HG03571 (cell line): ENCODE measurements around the gene SHC1.
"Not testable (repeated sequence)": the region's sequence is repeated elsewhere in the genome, so short reads cannot be mapped to it uniquely, and the experiment has no call there.

Experiments
- ATAC-seq: cut with Tn5 transposase; IDR thresholded peaks from one replicate; pipeline ENCODE4 v1.9.1; 2021; ENCODE audit not compliant: unreplicated experiment

The SHC1 gene

DNA sequence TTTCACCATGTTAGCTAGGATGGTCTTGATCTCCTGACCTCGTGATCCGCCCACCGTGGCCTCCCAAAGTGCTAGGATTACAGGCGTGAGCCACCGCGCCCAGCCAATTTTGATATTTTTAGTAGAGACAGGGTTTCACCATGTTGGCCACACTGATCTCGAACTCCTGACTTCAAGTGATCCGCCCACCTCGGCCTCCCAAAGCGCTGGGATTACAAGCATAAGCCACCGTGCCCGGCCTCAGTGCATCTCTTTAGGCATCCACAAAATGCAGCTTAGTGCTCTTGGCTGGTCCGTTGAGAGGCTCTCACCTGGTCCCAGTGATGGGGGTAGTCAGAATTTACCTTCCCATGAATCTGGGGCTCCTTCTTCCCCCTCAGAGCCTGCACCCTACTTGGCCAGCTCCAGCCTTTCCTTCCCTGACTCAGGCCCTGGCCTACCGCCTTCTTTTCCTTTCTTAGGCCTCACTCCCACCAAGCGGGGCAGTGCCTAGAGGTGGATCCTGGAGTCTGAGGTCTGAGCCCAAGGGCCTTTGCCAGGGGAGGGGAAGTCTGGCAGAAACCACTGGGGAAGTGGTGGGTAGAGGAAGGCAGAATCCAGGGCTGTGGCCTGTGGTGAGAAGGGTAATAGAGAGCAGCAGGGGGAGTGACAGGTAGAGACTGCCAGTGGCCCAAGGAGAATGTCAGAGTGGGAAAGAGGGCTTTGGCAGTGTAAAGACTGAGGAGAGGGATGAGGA, 26.6 kb upstream of the SHC1 start:
- ATAC-seq = no peak

DNA sequence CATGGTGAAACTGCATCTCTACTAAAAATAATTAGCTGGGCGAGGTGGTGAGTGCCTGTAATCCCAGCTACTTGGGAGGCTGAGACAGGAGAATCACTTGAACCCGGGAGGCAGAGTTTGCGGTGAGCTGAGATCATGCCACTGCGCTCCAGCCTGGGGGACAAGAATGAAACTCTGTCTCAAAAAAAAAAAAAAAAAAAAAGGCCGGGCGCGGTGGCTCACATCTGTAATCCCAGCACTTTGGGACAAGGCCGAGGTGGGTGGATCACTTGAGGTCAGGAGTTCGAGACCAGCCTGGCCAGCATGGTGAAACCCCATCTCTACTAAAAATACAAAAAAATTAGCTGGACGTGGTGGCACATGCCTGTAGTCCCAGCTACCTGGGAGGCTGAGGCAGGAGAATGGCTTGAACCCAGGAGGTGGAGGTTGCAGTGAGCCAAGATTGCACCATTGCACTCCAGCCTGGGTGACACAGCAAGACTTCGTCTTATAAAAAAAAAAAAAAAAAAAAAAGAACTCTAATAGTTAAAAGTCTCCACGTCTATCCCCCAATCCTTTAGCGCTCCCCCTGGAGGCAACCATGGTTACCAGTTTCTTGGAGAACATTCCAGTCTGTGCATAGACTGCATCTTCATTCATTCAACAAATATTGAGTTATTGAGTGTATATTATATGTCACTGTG, 24.9 kb upstream of the SHC1 start:
- not testable (repeated sequence) for ATAC-seq

DNA sequence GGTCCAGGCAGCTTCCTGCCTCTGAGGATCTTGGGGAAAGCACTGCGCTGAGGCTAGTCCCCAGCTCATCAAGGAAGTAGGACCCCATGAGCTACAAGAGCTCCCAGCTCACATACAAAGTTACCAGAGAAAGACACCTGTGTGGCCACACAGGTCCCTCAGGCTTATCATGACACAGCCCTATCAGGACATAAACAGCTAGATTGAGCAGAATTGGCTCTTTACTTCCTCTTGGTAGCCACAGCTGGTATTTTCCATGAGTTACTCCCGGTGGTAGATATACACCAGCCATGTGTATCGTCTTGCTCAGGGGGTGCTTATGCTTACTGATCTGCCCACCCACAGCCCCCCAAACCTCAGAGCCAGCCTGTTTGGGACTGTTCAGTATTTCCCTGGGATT, 24.0 kb upstream of the SHC1 start:
- ATAC-seq = no peak

DNA sequence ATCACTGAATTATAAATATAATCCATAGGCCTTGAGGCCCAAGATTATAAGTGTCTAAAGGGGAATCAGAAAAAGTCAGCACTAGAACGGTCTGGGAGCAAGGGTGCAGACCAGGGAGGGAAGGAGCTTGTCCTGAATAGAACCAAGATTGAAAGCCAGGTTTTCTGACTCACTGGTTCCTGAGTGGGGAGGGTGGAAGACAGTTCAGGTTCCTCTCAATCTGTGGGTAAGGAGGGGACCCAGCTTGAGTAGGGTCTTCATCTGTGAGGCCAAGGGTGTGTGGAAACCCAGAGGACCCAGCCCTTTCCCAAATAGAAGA, 23.7 kb upstream of the SHC1 start:
- no peak for ATAC-seq

DNA sequence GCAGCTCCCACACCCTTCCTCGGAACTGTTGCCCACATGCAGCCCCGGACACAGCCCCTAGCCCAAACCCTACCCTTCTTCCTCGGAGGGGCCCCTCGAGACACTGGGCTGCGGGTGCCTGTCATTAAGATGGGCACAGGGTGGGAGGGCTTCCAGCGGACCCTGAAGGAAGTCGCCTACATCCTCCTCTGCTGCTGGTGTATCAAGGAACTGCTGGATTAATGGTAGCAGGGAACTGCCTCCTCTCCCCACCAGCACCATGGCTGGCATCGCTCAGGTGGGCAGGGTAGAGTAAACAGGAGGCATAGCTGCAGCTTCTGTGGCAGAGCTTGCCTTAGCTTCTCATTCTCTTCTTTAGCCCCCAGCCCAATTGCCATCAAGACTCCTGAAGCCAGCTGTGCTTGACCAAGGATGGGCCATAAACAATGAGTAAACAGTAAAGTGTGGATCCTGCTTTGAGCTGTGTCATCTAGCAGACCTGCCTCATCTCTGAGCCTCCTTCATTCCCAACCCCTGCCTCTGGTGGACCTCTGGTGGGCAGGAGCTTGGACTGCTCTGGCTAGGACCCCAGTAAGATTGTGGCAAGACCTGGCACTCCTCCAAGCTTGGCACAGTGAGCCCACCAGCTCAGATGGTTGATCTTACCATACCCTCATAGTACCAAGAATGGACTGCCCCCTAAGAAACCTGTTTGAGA, 23.2 kb upstream of the SHC1 start, which contains the start of gene LENEP:
TSS of gene LENEP (plus strand) at position 15 of the 697 bp plus-strand sequence. CDS start at position 37, 22 bp downstream.
- ATAC-seq = no peak

DNA sequence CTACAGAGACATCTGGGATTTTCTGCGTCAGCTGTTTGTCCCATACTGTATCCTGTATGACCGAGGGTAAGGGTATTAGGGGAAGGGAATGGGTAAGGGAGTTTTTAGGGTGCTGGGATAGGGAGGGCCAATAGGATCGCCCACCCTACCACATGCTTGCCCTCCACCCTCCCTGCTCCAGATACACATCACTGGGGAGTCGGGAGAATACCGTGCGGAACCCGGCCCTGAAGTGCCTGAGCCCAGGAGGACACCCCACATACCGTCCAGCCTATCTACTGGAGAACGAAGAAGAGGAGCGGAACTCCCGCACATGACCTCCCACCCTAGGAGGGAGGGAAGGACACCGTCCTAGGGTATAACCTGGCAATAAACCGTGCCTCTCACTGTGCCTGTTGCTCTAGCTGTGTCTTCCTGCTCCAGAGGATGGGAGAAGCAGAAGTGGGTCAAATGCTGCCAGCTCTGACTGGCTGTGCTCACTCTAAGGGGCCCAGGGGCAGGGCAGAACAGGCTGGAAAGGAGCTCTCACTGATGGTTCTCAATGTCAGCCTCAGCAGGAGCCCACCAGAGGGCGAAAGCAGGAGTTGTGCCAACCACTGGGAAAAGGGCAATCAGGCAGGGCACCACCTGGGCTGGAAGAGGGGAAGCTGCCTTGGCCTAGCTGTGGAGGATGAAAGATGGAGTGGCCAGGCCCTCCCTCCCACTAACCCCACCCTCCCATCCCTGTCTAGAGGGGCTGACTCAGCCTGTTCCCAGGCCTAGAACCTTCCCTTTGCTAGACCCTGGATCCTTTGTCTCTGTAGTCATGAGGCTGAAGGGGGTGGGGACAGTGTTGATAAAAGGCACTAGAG, 22.4 kb upstream of the SHC1 start:
- no peak for ATAC-seq

DNA sequence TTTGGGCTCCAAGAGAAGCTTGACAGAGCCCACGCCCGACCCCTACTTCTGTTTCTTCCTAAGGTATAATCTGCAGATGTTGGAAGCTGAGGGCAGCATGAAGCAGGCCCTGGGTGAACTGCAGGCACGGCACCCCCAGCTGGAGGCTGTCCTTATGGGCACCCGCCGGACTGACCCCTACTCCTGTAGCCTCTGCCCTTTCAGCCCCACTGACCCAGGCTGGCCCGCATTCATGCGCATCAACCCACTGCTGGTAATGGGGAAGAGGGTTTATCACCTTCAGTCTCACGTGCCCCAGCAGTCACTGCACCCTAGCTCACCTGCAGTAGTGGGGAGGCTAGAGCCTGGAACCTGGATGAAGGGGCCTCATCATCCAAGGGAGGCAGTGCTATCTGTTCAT, 19.7 kb upstream of the SHC1 start:
- no peak for ATAC-seq

DNA sequence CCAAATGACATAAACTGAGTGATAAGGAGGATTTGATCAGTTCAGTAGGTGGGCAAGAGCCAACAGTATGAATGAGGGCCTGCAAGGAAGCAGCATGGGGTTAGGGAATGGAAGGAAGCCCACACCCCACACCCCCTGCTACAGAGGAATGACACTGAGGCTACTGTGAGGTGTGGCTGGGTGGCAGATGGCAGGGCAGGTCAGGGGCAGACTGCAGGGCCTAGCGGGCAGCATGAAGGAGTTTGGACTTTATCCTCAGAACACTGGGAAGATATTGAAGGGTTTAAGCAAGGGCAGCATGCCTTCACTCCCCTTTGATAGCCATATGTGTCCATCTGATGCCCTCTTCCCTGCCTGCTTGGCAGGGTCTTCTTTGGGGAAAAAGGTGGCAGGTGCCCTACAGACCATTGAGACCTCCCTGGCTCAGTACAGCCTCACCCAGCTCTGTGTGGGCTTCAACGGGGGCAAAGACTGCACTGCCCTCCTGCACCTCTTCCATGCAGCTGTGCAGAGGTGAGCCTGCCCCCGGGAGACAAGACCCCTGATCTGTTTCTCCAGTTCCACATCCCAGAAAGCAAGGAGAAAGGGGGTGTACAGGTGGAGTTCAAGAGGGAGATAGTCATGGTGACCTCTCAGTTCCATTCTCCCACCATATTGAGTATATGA, 18.8 kb upstream of the SHC1 start:
- no peak for ATAC-seq

DNA sequence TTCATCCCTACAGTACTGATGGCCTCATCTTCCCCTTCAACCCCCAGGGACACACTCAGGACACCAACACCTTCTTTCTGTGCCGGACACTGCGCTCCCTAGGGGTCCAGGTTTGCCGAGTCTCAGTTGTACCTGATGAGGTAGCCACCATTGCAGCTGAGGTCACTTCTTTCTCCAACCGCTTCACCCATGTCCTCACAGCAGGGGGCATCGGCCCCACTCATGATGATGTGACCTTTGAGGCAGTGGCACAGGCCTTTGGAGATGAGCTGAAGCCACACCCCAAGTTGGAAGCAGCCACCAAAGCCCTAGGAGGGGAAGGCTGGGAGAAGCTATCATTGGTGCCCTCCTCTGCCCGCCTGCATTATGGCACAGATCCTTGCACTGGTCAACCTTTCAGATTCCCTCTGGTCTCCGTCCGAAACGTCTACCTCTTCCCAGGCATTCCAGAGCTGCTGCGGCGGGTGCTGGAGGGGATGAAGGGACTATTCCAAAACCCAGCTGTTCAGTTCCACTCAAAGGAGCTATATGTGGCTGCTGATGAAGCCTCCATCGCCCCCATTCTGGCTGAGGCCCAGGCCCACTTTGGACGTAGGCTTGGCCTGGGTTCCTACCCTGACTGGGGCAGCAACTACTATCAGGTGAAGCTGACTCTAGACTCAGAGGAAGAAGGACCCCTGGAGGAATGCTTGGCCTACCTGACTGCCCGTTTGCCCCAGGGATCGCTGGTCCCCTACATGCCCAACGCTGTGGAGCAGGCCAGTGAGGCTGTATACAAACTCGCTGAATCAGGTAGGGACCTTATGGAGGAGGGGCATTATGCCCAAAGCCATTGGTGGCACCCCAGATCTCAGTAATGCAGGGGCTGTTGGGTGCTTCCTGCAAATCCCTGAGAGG, 17.8 kb upstream of the SHC1 start:
- ATAC-seq = no peak

DNA sequence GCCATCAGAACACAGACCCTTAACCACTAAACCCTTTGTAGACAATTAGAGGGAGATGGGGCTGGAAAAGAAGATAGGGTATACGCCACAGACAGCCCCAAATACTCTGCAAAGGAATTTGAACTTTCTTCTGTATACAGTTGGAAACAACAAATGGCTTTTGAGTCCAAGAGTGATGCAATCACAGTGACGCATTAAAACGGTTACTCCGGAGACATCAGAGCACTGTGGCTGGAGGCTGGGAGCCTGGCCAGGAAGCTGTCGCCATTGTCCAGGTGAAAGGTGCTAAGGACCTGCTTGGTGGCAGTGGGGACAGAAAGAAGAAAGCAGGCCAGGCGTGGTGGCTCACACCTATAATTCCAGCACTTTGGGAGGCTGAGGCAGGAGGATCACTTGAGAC, 16.8 kb upstream of the SHC1 start:
- ATAC-seq = no peak

DNA sequence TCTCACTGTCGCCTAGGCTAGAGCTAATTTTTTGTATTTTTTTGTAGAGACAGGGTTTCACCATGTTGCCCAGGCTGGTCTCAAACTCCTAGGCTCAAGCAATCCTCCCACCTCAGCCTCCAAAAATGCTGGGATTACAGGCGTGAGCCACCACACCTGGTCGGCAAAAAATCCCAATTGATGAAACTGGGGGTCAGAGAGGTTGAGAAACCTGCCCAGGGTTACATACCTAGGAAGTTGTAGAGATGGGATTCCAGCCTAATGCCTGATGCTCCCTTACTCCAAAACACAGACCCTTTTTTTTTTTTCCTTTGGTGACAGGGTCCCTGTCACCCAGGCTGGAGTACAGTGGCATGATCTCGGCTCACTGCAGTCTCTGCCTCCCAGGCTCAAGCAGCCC, 16.2 kb upstream of the SHC1 start:
- not testable (repeated sequence) for ATAC-seq

DNA sequence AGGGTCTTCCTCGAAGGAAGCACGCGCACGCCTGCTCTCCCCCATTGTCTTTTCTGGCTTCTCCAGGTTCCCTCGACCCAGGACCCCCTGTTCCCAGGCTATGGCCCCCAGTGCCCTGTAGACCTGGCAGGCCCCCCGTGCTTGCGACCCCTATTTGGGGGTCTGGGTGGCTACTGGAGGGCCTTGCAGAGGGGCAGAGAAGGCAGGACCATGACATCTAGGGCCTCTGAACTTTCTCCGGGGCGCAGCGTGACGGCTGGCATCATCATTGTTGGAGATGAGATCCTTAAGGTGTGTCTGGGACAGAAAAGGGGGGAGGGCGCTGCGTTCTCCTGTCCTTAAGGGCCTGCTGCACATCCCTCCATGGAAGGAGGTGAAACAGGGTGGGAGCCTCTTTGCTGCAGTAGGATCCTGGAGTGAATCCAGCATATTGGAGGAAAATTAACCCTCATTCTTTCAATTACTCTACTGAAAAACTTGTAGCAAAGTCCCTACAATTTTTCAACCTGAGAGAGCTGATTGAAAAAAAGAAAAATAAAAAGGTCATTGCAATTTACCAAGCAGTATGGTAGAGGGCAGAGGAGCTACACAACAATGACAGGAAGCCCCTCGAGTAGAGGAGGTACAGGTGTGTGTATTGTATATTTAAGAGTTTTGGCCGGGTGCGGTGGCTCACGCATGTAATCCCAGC, 13.4 kb upstream of the SHC1 start:
- ATAC-seq = no peak

DNA sequence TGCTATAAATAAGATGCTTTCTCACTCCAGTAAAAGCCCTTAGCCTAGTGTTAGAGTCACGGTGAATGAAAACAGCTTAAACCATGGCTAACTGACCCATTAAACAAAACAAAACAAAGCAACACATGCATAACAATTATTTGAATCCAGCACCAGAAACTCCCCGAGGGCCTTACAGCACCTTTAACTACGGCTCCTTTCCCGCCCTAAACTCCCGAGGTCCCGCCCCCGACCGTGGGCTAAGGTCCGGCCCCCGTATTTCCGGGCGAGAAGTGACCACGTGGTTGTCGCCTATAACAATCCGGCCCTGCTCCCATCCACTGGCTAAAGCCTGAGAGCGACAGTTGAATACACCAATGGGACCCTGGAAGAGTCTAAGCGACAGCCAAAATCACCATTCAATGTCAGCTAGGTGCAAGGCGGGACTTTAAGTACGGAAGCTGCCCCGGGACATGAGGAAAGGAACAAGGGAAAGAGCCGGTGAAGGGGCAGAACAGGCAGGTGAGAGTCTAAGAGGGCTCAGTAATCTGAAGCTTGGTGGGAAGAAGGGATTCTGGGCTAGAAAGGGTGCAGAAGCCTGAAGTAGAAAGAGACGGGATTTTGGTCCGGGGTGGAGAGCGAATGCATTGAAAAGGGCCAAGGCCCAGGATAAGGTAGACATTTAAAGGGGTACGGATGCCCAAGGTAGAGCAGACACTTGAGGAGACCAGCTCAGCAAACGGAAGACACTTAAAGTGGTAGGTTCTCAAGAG, 12.5 kb upstream of the SHC1 start, which contains the start of gene FLAD1:
TSS of gene FLAD1 (plus strand) at position 448 of the 752 bp plus-strand sequence. CDS start 351 bp downstream, outside the sequence.
- peak; percentile 91 for ATAC-seq

DNA sequence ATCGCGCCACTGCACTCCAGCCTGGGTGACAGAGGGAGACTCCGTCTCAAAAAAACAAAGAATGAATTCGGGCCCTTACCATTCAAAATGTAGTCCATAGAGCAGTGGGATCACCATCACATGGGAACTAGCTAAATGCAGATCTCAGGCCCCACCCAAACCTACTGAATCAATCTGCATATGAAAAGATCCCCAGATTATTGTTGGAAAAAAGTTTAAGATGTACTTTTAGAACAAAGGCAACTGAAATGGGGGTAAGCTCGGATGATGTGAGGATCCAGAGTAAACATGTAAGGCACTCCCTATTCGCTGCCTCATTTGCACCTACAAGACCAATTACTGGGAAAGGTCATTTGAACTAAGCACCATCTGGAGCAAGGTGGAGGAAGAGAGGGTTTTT, 11.8 kb upstream of the SHC1 start:
- no peak for ATAC-seq

DNA sequence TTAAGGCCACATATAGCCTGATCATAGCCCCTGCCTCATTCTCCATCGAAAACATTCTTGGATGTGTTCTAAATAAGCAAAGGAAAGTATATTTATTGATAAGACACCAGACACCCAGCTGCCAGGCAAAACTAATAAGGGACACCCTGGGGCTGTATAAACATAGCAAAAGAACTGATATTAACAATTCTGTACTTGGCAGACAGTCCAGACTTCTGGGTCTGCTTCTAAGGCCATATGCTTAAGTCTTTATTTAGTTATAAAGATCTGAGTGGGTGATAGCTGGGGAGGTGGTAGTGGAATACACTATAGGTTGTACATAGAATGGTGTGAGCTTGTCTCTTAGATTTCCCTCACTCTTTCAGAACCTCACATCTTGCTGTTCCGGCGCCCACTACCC, 7.8 kb upstream of the SHC1 start:
- ATAC-seq = no peak

DNA sequence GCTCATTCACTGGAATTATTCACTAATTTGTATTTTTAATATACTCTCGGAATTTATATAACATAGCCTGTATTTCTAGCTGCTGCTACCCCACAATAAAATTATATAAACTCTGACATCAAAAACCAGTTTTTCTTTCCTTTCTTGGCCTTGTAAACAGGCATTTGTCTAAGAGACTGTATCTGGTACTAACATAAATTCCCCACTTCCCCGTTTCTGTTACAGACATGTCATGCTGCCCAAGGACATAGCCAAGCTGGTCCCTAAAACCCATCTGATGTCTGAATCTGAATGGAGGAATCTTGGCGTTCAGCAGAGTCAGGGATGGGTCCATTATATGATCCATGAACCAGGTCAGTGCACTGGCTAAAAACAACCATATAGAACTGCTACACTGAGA, 7.2 kb upstream of the SHC1 start:
- not testable (repeated sequence) for ATAC-seq

DNA sequence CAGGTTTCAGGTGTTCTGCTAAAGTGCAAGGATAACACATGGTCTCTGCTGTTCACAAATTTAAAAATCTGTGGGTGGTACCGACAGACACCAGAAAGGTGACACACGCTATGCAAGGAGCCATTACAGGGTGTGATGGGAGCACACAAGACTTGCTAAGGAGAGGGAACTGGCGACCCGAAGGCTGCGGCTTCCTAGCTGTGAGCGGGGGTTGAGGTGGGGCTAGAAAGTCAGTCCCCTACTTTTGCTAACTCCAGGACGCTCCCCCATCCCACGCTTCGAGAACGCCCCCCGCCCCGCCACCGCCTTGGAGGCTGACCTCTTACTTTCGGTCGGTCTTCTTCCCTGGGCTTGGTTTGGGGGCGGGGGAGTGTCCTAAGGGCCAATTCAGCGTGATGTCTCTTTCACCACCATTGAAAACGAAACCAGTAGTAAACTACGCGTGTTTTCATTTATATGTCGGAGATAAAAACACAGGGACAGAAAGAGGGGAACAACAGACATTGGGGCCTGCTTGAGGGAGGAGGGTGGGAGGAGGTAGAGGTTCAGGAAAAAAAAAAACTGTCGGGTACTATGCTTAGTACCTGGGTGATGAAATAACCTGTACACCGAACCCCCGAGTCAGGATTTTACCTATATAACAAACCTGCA, 5.0 kb upstream of the SHC1 start:
- no peak for ATAC-seq
